CD14-positive monocyte (primary cell): ENCODE results near the gene P2RX5. TPM values are rescaled to one million over a fixed set of nuclear protein-coding genes. Genes with fewer than 3 reads are reported as not detected.

Source experiments
- DNase-seq, 3 donors: peaks; one replicate each; pipeline ENCODE4 v3.0.0-alpha.2; 2011 to 2022
- H2AFZ ChIP-seq: 2 replicates; pipeline ENCODE4 v1.6.0; 2012; ENCODE audit warnings: mild to moderate bottlenecking, low read depth, low read length, inconsistent platforms; ENCODE audit not compliant: insufficient read depth, poor library complexity, severe bottlenecking
- H3K27ac ChIP-seq, 2 donors: 1 replicate in 1 of 2; 2 replicates in 1 of 2; pipeline ENCODE4 v1.5.1; 2012 to 2013; ENCODE audit warnings: low read length in 2 of 2, control low read depth in 1 of 2, inconsistent platforms in 1 of 2, low read depth in 1 of 2, mild to moderate bottlenecking in 1 of 2
- H3K27me3 ChIP-seq, 2 donors: one replicate each; pipeline versions ENCODE4 v1.6.0 to v1.6.1; 2011 to 2013; ENCODE audit warnings: low read length in 2 of 2; ENCODE audit not compliant: control insufficient read depth in 2 of 2, insufficient read depth in 2 of 2
- H3K36me3 ChIP-seq, 2 donors: replicated peaks in 1 of 2; 1 replicate in 1 of 2; 2 replicates in 1 of 2; pipeline versions ENCODE4 v1.5.1 to v1.6.1; 2012 to 2013; ENCODE audit warnings: low read length in 2 of 2, control low read depth in 1 of 2, inconsistent platforms in 1 of 2, mild to moderate bottlenecking in 1 of 2; ENCODE audit not compliant: insufficient read depth in 2 of 2, control insufficient read depth in 1 of 2
- H3K4me1 ChIP-seq, 2 donors: 1 replicate in 1 of 2; 2 replicates in 1 of 2; pipeline versions ENCODE4 v1.5.1 to v1.6.1; 2012 to 2013; ENCODE audit warnings: low read length in 2 of 2, control low read depth in 1 of 2, inconsistent platforms in 1 of 2, mild to moderate bottlenecking in 1 of 2, moderate library complexity in 1 of 2; ENCODE audit not compliant: insufficient read depth in 2 of 2, control insufficient read depth in 1 of 2
- H3K4me2 ChIP-seq: replicated peaks from 2 replicates; pipeline ENCODE3; 2012; ENCODE audit warnings: low read length, moderate library complexity, mild to moderate bottlenecking; ENCODE audit not compliant: poor library complexity, severe bottlenecking; ENCODE audit errors: extremely low read depth
- H3K4me3 ChIP-seq, 3 experiments: fragments of 200-600 bp in 1 of 3; sonication (generic) in 1 of 3; replicated peaks in 1 of 3; 1 replicate in 2 of 3; 2 replicates in 1 of 3; pipeline ENCODE4 v1.5.1; 2011 to 2013; ENCODE audit warnings: low read length in 3 of 3, mild to moderate bottlenecking in 3 of 3, control low read depth in 2 of 3, low read depth in 2 of 3, inconsistent platforms in 1 of 3, moderate library complexity in 1 of 3
- H3K79me2 ChIP-seq: 2 replicates; pipeline ENCODE4 v1.6.0; 2012; ENCODE audit warnings: mild to moderate bottlenecking, control low read depth, inconsistent platforms, low read length, moderate library complexity; ENCODE audit not compliant: insufficient read depth
- H3K9ac ChIP-seq: 2 replicates; pipeline ENCODE4 v1.6.0; 2017; ENCODE audit warnings: low read length, mild to moderate bottlenecking; ENCODE audit not compliant: insufficient read depth, poor library complexity, severe bottlenecking
- H3K9me3 ChIP-seq, 2 donors: replicated peaks in 1 of 2; 1 replicate in 1 of 2; 2 replicates in 1 of 2; pipeline versions ENCODE4 v1.5.1 to v1.6.1; 2012 to 2013; ENCODE audit warnings: low read length in 2 of 2, control low read depth in 1 of 2; ENCODE audit not compliant: control insufficient read depth in 1 of 2, insufficient read depth in 1 of 2
- H4K20me1 ChIP-seq: 2 replicates; pipeline ENCODE4 v1.6.0; 2012; ENCODE audit warnings: mild to moderate bottlenecking, low read length, control low read depth, moderate library complexity; ENCODE audit not compliant: insufficient read depth
- H3K27ac Mint-ChIP-seq, 7 donors: one replicate each; pipeline ENCODE4 v1.8.0; 2020; ENCODE audit warnings: mild to moderate bottlenecking in 7 of 7, mixed read lengths in 7 of 7, moderate library complexity in 6 of 7, inconsistent platforms in 2 of 7
- H3K27me3 Mint-ChIP-seq, 3 donors: one replicate each; pipeline ENCODE4 v1.8.0; 2021 to 2022; ENCODE audit warnings: low read depth in 3 of 3, mild to moderate bottlenecking in 3 of 3, mixed read lengths in 3 of 3, moderate library complexity in 3 of 3, inconsistent platforms in 1 of 3
- H3K36me3 Mint-ChIP-seq, 2 donors: one replicate each; pipeline ENCODE4 v1.8.0; 2020; ENCODE audit warnings: mixed read lengths in 2 of 2, inconsistent platforms in 1 of 2, mild to moderate bottlenecking in 1 of 2
- H3K4me1 Mint-ChIP-seq: one replicate; pipeline ENCODE4 v1.8.0; 2020; ENCODE audit warnings: mild to moderate bottlenecking, mixed read lengths
- H3K4me3 Mint-ChIP-seq, 2 donors: one replicate each; pipeline ENCODE4 v1.8.0; 2020; ENCODE audit warnings: mild to moderate bottlenecking in 2 of 2, mixed read lengths in 2 of 2, moderate library complexity in 1 of 2
- H3K9me3 Mint-ChIP-seq, 7 donors: one replicate each; pipeline ENCODE4 v1.8.0; 2020 to 2022; ENCODE audit warnings: mixed read lengths in 7 of 7, mild to moderate bottlenecking in 6 of 7, moderate library complexity in 6 of 7, inconsistent platforms in 2 of 7
- WGBS: methylation state at CpG from one replicate; pipeline ENCODE4 v1.1.5; 2013; ENCODE audit warnings: missing lambda C conversion rate; ENCODE audit not compliant: insufficient coverage; 5-methylcytosine and 5-hydroxymethylcytosine counted together
- intact Hi-C, 2 donors: fragments of 100-400 bp; cut with micrococcal nuclease; formaldehyde crosslinking; loops; one replicate each; pipeline versions ENCODE4 v1.15.0 to v1.15.1; 2023
- polyA plus RNA-seq, 3 donors: library from polyadenylated mRNA; depleted of rRNA in 1 of 3; unstranded in 2 of 3; stranded (reverse) in 1 of 3; fragments of 300-500 nt in 2 of 3; fragments of >200 nt in 1 of 3; fragmentation: Illumina TruSeq in 2 of 3; gene quantifications; 1 replicate in 2 of 3; 2 replicates in 1 of 3; pipeline ENCODE4 v1.2.3, GENCODE V29; 2012 to 2021
- TF ChIP-seq, protein P1 (sequence below): fragments of 200-600 bp; IDR thresholded peaks from one replicate; pipeline ENCODE4 v1.8.0; 2022; ENCODE audit warnings: antibody characterized with exemption, mild to moderate bottlenecking

P2RX5 gene
- polyA plus RNA-seq, 3 donors: 0.64 to 8.8 (median 3.4) TPM

DNA sequence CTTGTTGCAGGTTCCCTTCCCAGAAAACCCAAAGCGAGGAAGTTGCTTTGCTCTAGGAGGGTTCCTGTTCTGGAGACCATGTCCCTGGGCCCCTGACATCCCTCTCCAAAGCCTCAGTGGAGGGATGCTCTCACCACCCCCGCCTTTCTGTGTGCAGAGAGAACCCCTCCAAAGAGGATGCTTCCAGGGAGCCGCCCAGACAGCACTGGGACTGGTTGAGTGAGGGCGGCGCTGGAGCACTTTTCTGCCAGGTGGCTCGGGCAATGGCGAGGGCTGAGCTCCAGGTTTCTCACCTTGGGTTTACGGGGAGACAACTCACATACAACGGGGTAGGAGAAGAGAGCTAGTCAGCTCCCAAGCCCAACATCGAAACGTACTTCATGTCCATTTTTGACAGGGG, 20.1 kb downstream of the P2RX5 start:
- Histone ChIP-seq H3K9ac (no peak overlapping the region), H3K9me3 (no peaks in the 10 kb centered on the region), H3K79me2 (no peaks in the 10 kb centered on the region), H3K27me3 (no peaks in the 10 kb centered on the region), H4K20me1 (peaks cover 6% of the 10 kb centered on the region), H2AFZ (no peak overlapping the region), H3K4me2 (no peak overlapping the region), H3K4me1 (peaks cover 13 to 19% of the 10 kb centered on the region in 2 donors), H3K4me3 (no peak overlapping the region), H3K27ac (no peak overlapping the region), H3K36me3 (peaks cover 0 to 6% of the 10 kb centered on the region in 2 donors)
- TF ChIP-seq, protein P1, sequence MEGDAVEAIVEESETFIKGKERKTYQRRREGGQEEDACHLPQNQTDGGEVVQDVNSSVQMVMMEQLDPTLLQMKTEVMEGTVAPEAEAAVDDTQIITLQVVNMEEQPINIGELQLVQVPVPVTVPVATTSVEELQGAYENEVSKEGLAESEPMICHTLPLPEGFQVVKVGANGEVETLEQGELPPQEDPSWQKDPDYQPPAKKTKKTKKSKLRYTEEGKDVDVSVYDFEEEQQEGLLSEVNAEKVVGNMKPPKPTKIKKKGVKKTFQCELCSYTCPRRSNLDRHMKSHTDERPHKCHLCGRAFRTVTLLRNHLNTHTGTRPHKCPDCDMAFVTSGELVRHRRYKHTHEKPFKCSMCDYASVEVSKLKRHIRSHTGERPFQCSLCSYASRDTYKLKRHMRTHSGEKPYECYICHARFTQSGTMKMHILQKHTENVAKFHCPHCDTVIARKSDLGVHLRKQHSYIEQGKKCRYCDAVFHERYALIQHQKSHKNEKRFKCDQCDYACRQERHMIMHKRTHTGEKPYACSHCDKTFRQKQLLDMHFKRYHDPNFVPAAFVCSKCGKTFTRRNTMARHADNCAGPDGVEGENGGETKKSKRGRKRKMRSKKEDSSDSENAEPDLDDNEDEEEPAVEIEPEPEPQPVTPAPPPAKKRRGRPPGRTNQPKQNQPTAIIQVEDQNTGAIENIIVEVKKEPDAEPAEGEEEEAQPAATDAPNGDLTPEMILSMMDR: no peak
- Mint-ChIP-seq H3K4me1 (peaks cover 14% of the 10 kb centered on the region), H3K4me3 (no peak overlapping the region), H3K27me3 (peaks cover 2 to 5% (median 2%) of the 10 kb centered on the region in 3 donors), H3K27ac (no peak overlapping the region), H3K9me3 (peaks cover 0 to 2% (median 0%) of the 10 kb centered on the region in 7 donors), H3K36me3 (peaks cover 6 to 9% of the 10 kb centered on the region in 2 donors)
- no peak for DNase-seq
- WGBS: 94% methylated on average over 10 of the region's 11 CpGs
- intact Hi-C loops: no loop called here

DNA sequence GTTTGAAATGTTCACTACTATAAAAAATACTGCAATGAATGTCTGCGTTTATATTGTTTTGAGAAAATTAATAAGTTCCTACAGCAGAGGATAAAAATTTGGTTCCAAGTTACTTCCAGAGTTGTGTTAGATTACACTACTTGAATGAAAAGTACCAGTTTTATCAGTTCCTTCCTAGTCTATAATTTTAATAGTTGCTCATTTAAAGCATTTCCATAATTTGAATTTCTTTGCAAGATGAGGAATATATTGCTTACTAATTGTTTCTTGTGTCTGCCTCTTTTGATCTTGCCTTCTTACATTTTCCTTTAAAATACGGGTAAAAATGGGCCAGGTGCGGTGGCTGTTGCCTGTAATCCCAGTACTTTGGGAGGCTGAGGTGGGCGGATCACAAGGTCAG, 23.4 kb downstream of the P2RX5 start:
- peaks cover 0 to 6% of the 10 kb centered on the region in 2 donors for H3K36me3 ChIP-seq
- no peak overlapping the region for H3K4me3 ChIP-seq
- peaks cover 6 to 11% of the 10 kb centered on the region in 2 donors for H3K36me3 Mint-ChIP-seq
- H3K9ac ChIP-seq: no peak overlapping the region
- peaks cover 13 to 18% of the 10 kb centered on the region in 2 donors for H3K4me1 ChIP-seq
- H4K20me1 ChIP-seq: peaks cover 20% of the 10 kb centered on the region
- no peak overlapping the region for H3K27ac Mint-ChIP-seq
- H3K79me2 ChIP-seq: peaks cover 21% of the 10 kb centered on the region
- TF ChIP-seq, protein P1: no peak
- peaks cover 1 to 3% (median 2%) of the 10 kb centered on the region in 3 donors for H3K27me3 Mint-ChIP-seq
- H2AFZ ChIP-seq: no peak overlapping the region
- no peak overlapping the region for H3K27ac ChIP-seq
- H3K9me3 Mint-ChIP-seq: no peaks in the 10 kb centered on the region
- no peak overlapping the region for H3K4me3 Mint-ChIP-seq
- DNase-seq: no peak
- WGBS: 100% methylated on average over 1 of the region's 4 CpGs
- H3K4me1 Mint-ChIP-seq: peaks cover 12% of the 10 kb centered on the region
- no peaks in the 10 kb centered on the region for H3K27me3 ChIP-seq
- no peak overlapping the region for H3K4me2 ChIP-seq
- no peaks in the 10 kb centered on the region for H3K9me3 ChIP-seq
- intact Hi-C loops: no loop called here
